HL-60 (cell line): Measurements from ENCODE around the gene LAYN.

Experiments used
- DNase-seq, 2 experiments: peaks; one replicate each; pipeline ENCODE4 v3.0.0-alpha.2; 2010 to 2020; ENCODE audit warnings: low read depth in 1 of 2, low spot score in 1 of 2
- H3K27ac ChIP-seq: fragments of 250-450 bp; sonication (Bioruptor Pico); replicated peaks from 2 replicates; pipeline ENCODE4 v1.5.1; 2020; ENCODE audit warnings: mild to moderate bottlenecking, moderate library complexity
- H3K27me3 ChIP-seq: fragments of 250-450 bp; sonication (Bioruptor Pico); 2 replicates; pipeline ENCODE4 v1.5.1; 2021; ENCODE audit warnings: mild to moderate bottlenecking, moderate library complexity; ENCODE audit not compliant: insufficient read depth, poor library complexity, severe bottlenecking
- H3K4me3 ChIP-seq: replicated peaks from 2 replicates; pipeline ENCODE4 v1.5.1; 2011; ENCODE audit warnings: mild to moderate bottlenecking, control low read depth, low read length; ENCODE audit not compliant: insufficient read depth
- CTCF ChIP-seq: IDR thresholded peaks from one replicate; pipeline ENCODE4 v1.5.1; 2011; ENCODE audit warnings: low read length, control low read depth, inconsistent platforms; ENCODE audit not compliant: insufficient read depth
- GABPA ChIP-seq: IDR thresholded peaks from 2 replicates; pipeline ENCODE4 v1.6.1; 2012; ENCODE audit warnings: low read depth
- POLR2AphosphoS5 ChIP-seq: IDR thresholded peaks from 2 replicates; pipeline ENCODE4 v1.6.1; 2012; ENCODE audit warnings: low read depth
- REST ChIP-seq: IDR thresholded peaks from 2 replicates; pipeline ENCODE4 v1.6.1; 2012; ENCODE audit warnings: low read depth; ENCODE audit not compliant: insufficient replicate concordance
- SPI1 ChIP-seq: IDR thresholded peaks from 2 replicates; pipeline ENCODE4 v1.6.1; 2012; ENCODE audit warnings: low read depth, mild to moderate bottlenecking, borderline replicate concordance

LAYN gene

GRCh38 chr11:111542606-111543275, 2.2 kb downstream of the LAYN start:
- no peak for TF ChIP-seq REST
- TF ChIP-seq CTCF = no peak
- no peak for TF ChIP-seq GABPA
- TF ChIP-seq POLR2AphosphoS5 = no peak
- TF ChIP-seq SPI1 = no peak
- DNase-seq = no peak
- peaks cover 53% of the 10 kb centered on the region for H3K27me3 ChIP-seq
- no peak overlapping the region for H3K27ac ChIP-seq
- no peak overlapping the region for H3K4me3 ChIP-seq

- Histone ChIP-seq H3K27me3 (peaks cover 6% of the 10 kb centered on the region), H3K27ac (no peak overlapping the region), H3K4me3 (no peak overlapping the region)
- no peak for DNase-seq
- TF ChIP-seq REST (no peak), CTCF (no peak)
These were observed 8.0 kb downstream of the LAYN start for GRCh38 chr11:111548525-111548924.

GRCh38 chr11:111549196-111549868, 8.8 kb downstream of the LAYN start:
- DNase-seq = no peak
- Histone ChIP-seq H3K27me3 (peaks cover 7% of the 10 kb centered on the region), H3K4me3 (no peak overlapping the region), H3K27ac (no peak overlapping the region)
- TF ChIP-seq POLR2AphosphoS5 = no peak
- no peak for TF ChIP-seq SPI1
- TF ChIP-seq REST = no peak
- TF ChIP-seq CTCF = no peak
- TF ChIP-seq GABPA = no peak
